GM19238 (cell line): ENCODE measurements around the gene CFAP58.
"Not testable (repeated sequence)": the region's sequence is repeated elsewhere in the genome, so short reads cannot be mapped to it uniquely, and the experiment has no call there.

Experiments
- DNase-seq: peaks from one replicate; pipeline ENCODE4 v3.0.0; 2011; ENCODE audit warnings: low spot score; ENCODE audit not compliant: insufficient read length

Gene CFAP58

GRCh38 chr10:104430360-104430759 lies 76.7 kb downstream of the CFAP58 start:
- DNase-seq: no peak

- no peak for DNase-seq
Measured at GRCh38 chr10:104433669-104434068, 80.0 kb downstream of the CFAP58 start.

GRCh38 chr10:104434601-104435000 lies 81.0 kb downstream of the CFAP58 start:
- DNase-seq: no peak

GRCh38 chr10:104435822-104436221 lies 82.2 kb downstream of the CFAP58 start:
- DNase-seq: no peak

GRCh38 chr10:104437226-104437625 lies 83.6 kb downstream of the CFAP58 start:
- no peak for DNase-seq

GRCh38 chr10:104440221-104440620 lies 86.6 kb downstream of the CFAP58 start:
- no peak for DNase-seq

- DNase-seq: no peak
Measured at GRCh38 chr10:104441329-104442000, 87.8 kb downstream of the CFAP58 start.

GRCh38 chr10:104445359-104445758 lies 91.7 kb downstream of the CFAP58 start:
- DNase-seq: no peak

- DNase-seq: no peak
Measured at GRCh38 chr10:104446151-104446550, 92.5 kb downstream of the CFAP58 start.

GRCh38 chr10:104447331-104447730 lies 93.7 kb downstream of the CFAP58 start:
- no peak for DNase-seq

- no peak for DNase-seq
Measured at GRCh38 chr10:104447906-104448305, 94.3 kb downstream of the CFAP58 start.

GRCh38 chr10:104449391-104449790 lies 95.8 kb downstream of the CFAP58 start:
- DNase-seq: no peak

- no peak for DNase-seq
Measured at GRCh38 chr10:104450490-104450889, 96.9 kb downstream of the CFAP58 start.

GRCh38 chr10:104450954-104451353 lies 97.3 kb downstream of the CFAP58 start:
- no peak for DNase-seq

GRCh38 chr10:104452977-104453376 lies 99.3 kb downstream of the CFAP58 start:
- DNase-seq: no peak

- no peak for DNase-seq
Measured at GRCh38 chr10:104456802-104457542, 103.3 kb downstream of the CFAP58 start.

- no peak for DNase-seq
Measured at GRCh38 chr10:104457543-104457828, 103.9 kb downstream of the CFAP58 start.

- not testable (repeated sequence) for DNase-seq
Measured at GRCh38 chr10:104465575-104465974, 111.9 kb downstream of the CFAP58 start.

- DNase-seq: not testable (repeated sequence)
Measured at GRCh38 chr10:104468818-104469217, 115.2 kb downstream of the CFAP58 start.

- no peak for DNase-seq
Measured at GRCh38 chr10:104472505-104472904, 118.9 kb downstream of the CFAP58 start.

- DNase-seq: no peak
Measured at GRCh38 chr10:104472957-104473745, 119.5 kb downstream of the CFAP58 start.

GRCh38 chr10:104478380-104478779 lies 124.7 kb downstream of the CFAP58 start:
- DNase-seq: no peak
